ENCODE measurements around the gene ABR.
"Not testable (repeated sequence)": the region's sequence is repeated elsewhere in the genome, so short reads cannot be mapped to it uniquely, and the experiment has no call there.

The ABR gene

DNA sequence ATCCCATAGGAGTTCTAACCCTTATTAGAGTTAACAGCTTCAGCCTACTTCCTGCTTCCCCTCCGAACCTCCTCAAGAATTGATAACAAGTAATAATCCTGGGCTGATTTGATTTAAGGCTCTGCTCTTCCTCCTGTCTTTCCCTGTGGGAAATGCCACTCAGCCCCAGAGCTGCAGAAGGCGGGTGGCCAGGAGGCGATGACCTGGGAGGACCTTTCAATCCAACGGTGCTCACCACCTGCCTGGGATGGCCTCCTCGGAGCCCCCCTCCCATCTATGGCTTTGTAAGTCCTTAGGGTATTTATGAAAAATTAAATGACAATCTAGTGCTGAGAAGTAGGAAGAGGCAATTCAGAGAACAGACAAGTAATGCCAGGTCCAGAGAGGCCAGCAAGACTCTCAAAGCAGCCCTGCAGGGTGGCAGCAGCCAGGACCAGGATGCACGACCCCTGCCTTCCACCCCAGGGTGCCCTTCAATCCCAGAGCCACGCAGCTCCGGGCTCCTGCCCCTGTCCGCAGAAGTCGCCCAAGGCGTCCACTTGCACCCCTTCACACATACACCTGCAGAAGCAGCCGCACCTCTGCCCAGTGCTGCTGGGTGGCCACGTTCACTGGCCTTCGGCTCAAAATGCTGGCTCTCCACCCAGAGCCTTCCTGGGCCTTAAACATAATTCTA, 34.3 kb downstream of the ABR start:
- Histone ChIP-seq H3K4me1 (ENCODE audit: control insufficient read depth, insufficient read depth, low read length) (peaks cover 6% of the 10 kb centered on the region; the same call in 1 of the 2 replicates), H3K36me3 (ENCODE audit: control insufficient read depth, insufficient read depth, low read length) (peaks cover 4% of the 10 kb centered on the region), H3K9ac (ENCODE audit: low read length) (no peak overlapping the region), H3K9me3 (ENCODE audit: control insufficient read depth, insufficient read depth, low read depth, low read length) (no peaks in the 10 kb centered on the region), H3K4me3 (ENCODE audit: low read depth, low read length) (no peak overlapping the region), H3K27me3 (ENCODE audit: control insufficient read depth, insufficient read depth, low read length) (no peaks in the 10 kb centered on the region), H3K27ac (ENCODE audit: low read depth, low read length) (no peak overlapping the region)

GRCh38 chr17:1144162-1144561, 35.6 kb downstream of the ABR start:
- Histone ChIP-seq H3K9me3 (ENCODE audit: control insufficient read depth, insufficient read depth, low read depth, low read length) (no peaks in the 10 kb centered on the region), H3K4me3 (ENCODE audit: low read depth, low read length) (no peak overlapping the region), H3K36me3 (ENCODE audit: control insufficient read depth, insufficient read depth, low read length) (peaks cover 4% of the 10 kb centered on the region), H3K4me1 (ENCODE audit: control insufficient read depth, insufficient read depth, low read length) (peaks cover 6% of the 10 kb centered on the region; the same call in 1 of the 2 replicates), H3K27me3 (ENCODE audit: control insufficient read depth, insufficient read depth, low read length) (no peaks in the 10 kb centered on the region), H3K9ac (ENCODE audit: low read length) (no peak overlapping the region), H3K27ac (ENCODE audit: low read depth, low read length) (no peak overlapping the region)

- no peak overlapping the region for H3K9ac ChIP-seq (ENCODE audit: low read length)
- H3K9me3 ChIP-seq (ENCODE audit: control insufficient read depth, insufficient read depth, low read depth, low read length), result no peaks in the 10 kb centered on the region
- no peaks in the 10 kb centered on the region for H3K27me3 ChIP-seq (ENCODE audit: control insufficient read depth, insufficient read depth, low read length)
Observed at GRCh38 chr17:1143573-1143972, 36.2 kb downstream of the ABR start.

GRCh38 chr17:1142561-1142971, 37.2 kb downstream of the ABR start:
- Histone ChIP-seq H3K9ac (ENCODE audit: low read length) (no peak overlapping the region), H3K4me3 (ENCODE audit: low read depth, low read length) (no peak overlapping the region), H3K4me1 (ENCODE audit: control insufficient read depth, insufficient read depth, low read length) (peaks cover 13% of the 10 kb centered on the region), H3K27me3 (ENCODE audit: control insufficient read depth, insufficient read depth, low read length) (no peaks in the 10 kb centered on the region), H3K27ac (ENCODE audit: low read depth, low read length) (no peak overlapping the region), H3K36me3 (ENCODE audit: control insufficient read depth, insufficient read depth, low read length) (peaks cover 4% of the 10 kb centered on the region), H3K9me3 (ENCODE audit: control insufficient read depth, insufficient read depth, low read depth, low read length) (no peaks in the 10 kb centered on the region)

More at GRCh38 chr17:1143573-1143972, 36.2 kb downstream of the ABR start:
- peaks cover 4% of the 10 kb centered on the region for H3K36me3 ChIP-seq (ENCODE audit: control insufficient read depth, insufficient read depth, low read length)
- H3K4me1 ChIP-seq (ENCODE audit: control insufficient read depth, insufficient read depth, low read length), result peaks cover 11% of the 10 kb centered on the region
- no peak overlapping the region for H3K4me3 ChIP-seq (ENCODE audit: low read depth, low read length)
- H3K27ac ChIP-seq (ENCODE audit: low read depth, low read length), result no peak overlapping the region

DNA sequence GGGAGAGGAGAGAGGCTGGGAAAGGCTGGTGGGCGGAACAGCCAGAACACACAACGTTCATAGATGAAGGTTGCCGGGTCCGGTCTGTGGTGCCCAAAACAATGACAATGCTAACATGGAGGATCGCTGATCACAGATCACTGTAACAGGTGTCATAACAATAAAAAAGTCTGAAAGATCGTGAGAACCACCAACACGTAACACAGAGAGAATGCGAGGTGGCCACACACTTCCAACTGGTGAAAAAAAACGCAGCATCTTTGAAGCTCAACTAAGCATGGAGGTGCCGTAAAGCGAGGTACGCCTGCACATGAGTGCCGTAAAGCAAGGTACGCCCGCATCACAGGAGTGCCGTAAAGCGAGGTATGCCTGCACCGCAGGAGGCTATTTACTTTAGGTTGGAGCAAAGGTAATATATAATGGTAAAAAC, 42.3 kb downstream of the ABR start:
- no peaks in the 10 kb centered on the region for H3K27me3 ChIP-seq (ENCODE audit: control insufficient read depth, insufficient read depth, low read length)
- H3K4me1 ChIP-seq (ENCODE audit: control insufficient read depth, insufficient read depth, low read length), result peaks cover 7% of the 10 kb centered on the region
- H3K36me3 ChIP-seq (ENCODE audit: control insufficient read depth, insufficient read depth, low read length), result peaks cover 4% of the 10 kb centered on the region
- no peaks in the 10 kb centered on the region for H3K9me3 ChIP-seq (ENCODE audit: control insufficient read depth, insufficient read depth, low read depth, low read length)
- H3K4me3 ChIP-seq (ENCODE audit: low read depth, low read length), result no peak overlapping the region
- no peak overlapping the region for H3K9ac ChIP-seq (ENCODE audit: low read length)
- H3K27ac ChIP-seq (ENCODE audit: low read depth, low read length), result no peak overlapping the region

DNA sequence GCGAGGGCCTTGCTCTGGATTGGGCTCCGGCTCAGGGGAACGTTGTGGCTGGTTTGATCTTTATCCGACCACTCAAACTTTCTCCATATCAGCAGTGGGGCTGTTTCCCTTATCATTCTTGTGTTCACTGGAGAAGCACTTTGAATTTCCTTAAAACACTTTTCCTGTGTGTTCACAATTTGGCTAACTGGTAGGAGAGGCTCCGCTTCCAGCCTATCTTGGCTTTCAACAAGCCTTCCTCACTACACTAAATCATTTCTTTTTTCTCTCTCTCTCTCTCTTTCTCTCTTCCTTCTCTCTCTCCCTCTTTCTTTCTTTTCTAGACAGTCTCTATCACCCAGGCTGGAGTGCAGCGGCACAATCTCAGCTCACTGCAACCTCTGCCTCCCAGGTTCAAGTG, 43.0 kb downstream of the ABR start:
- Histone ChIP-seq H3K4me3 (ENCODE audit: low read depth, low read length) (no peak overlapping the region), H3K27ac (ENCODE audit: low read depth, low read length) (no peak overlapping the region), H3K9me3 (ENCODE audit: control insufficient read depth, insufficient read depth, low read depth, low read length) (no peaks in the 10 kb centered on the region), H3K27me3 (ENCODE audit: control insufficient read depth, insufficient read depth, low read length) (no peaks in the 10 kb centered on the region), H3K9ac (ENCODE audit: low read length) (no peak overlapping the region), H3K36me3 (ENCODE audit: control insufficient read depth, insufficient read depth, low read length) (peaks cover 4% of the 10 kb centered on the region), H3K4me1 (ENCODE audit: control insufficient read depth, insufficient read depth, low read length) (peaks cover 7% of the 10 kb centered on the region)

DNA sequence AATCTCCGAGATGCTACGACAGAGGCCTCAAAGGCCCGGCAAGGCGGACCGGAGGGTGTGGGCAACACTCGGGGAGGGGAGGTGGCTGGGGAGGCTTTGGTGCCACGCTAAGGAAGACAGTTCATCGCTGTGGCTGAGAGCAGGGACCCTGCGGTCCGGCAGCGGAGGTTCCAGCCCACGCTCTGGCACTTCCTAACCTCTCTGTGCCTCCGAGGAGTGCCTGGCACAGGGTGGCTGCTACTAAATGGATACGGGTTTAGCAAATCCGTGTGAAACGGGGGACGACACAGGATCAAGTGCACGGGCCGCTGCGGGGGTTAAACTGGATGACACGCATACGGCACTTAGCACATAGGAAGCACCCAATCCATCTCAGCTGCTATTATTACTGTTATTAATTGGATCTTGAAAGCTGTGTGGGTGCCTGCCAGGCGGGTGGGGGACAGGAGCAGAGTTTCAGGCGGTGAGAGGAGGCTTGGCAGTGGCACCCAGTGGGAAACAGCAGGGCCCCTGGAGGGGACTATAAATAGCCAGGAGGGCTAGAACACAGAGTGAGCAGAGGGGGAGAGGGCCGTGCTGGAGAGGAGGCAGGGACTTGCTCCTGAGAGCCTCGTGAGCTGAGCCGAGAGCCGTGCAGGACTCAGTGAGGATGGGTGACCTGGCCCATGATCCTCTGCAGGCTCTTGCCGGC, 45.0 kb downstream of the ABR start:
- H3K9ac ChIP-seq (ENCODE audit: low read length), result no peak overlapping the region

DNA sequence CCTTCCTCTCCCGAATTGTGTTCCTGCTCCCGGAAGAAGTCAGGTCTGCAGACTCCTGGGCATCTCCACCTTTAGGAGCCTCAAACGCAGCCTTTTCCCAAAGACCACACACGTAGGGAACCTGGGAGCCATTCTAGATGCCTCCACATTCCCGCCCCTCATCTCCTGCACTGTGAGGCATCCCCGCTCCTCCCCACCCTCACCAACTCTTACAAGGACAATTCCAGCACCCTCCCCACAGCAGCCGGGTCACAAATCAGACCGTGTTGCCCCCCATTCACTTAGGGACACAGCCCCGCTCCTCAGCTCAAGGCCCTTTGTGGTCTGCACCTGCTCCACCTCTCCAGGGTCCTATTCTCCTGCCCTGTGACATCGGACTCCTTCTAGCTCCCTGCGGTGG, 49.6 kb downstream of the ABR start:
- Histone ChIP-seq H3K36me3 (ENCODE audit: control insufficient read depth, insufficient read depth, low read length) (no peaks in the 10 kb centered on the region), H3K4me3 (ENCODE audit: low read depth, low read length) (no peak overlapping the region), H3K9ac (ENCODE audit: low read length) (no peak overlapping the region), H3K27me3 (ENCODE audit: control insufficient read depth, insufficient read depth, low read length) (no peaks in the 10 kb centered on the region), H3K9me3 (ENCODE audit: control insufficient read depth, insufficient read depth, low read depth, low read length) (no peaks in the 10 kb centered on the region), H3K27ac (ENCODE audit: low read depth, low read length) (no peak overlapping the region), H3K4me1 (ENCODE audit: control insufficient read depth, insufficient read depth, low read length) (no peaks in the 10 kb centered on the region; the same call in 1 of the 2 replicates)

More for the DNA sequence above, 45.0 kb downstream of the ABR start:
- H3K27ac ChIP-seq (ENCODE audit: low read depth, low read length), result no peak overlapping the region
- peaks cover 1% of the 10 kb centered on the region for H3K36me3 ChIP-seq (ENCODE audit: control insufficient read depth, insufficient read depth, low read length)
- no peaks in the 10 kb centered on the region for H3K9me3 ChIP-seq (ENCODE audit: control insufficient read depth, insufficient read depth, low read depth, low read length)
- H3K4me3 ChIP-seq (ENCODE audit: low read depth, low read length), result no peak overlapping the region
- H3K4me1 ChIP-seq (ENCODE audit: control insufficient read depth, insufficient read depth, low read length), result peaks cover 7% of the 10 kb centered on the region
- H3K27me3 ChIP-seq (ENCODE audit: control insufficient read depth, insufficient read depth, low read length), result no peaks in the 10 kb centered on the region

GRCh38 chr17:1128463-1128862, 51.3 kb downstream of the ABR start:
- H3K9ac ChIP-seq (ENCODE audit: low read length); H3K4me3 ChIP-seq (ENCODE audit: low read depth, low read length); H3K4me1 ChIP-seq (ENCODE audit: control insufficient read depth, insufficient read depth, low read length); H3K36me3 ChIP-seq (ENCODE audit: control insufficient read depth, insufficient read depth, low read length); H3K27me3 ChIP-seq (ENCODE audit: control insufficient read depth, insufficient read depth, low read length); H3K27ac ChIP-seq (ENCODE audit: low read depth, low read length); H3K9me3 ChIP-seq (ENCODE audit: control insufficient read depth, insufficient read depth, low read depth, low read length): not testable (repeated sequence)

DNA sequence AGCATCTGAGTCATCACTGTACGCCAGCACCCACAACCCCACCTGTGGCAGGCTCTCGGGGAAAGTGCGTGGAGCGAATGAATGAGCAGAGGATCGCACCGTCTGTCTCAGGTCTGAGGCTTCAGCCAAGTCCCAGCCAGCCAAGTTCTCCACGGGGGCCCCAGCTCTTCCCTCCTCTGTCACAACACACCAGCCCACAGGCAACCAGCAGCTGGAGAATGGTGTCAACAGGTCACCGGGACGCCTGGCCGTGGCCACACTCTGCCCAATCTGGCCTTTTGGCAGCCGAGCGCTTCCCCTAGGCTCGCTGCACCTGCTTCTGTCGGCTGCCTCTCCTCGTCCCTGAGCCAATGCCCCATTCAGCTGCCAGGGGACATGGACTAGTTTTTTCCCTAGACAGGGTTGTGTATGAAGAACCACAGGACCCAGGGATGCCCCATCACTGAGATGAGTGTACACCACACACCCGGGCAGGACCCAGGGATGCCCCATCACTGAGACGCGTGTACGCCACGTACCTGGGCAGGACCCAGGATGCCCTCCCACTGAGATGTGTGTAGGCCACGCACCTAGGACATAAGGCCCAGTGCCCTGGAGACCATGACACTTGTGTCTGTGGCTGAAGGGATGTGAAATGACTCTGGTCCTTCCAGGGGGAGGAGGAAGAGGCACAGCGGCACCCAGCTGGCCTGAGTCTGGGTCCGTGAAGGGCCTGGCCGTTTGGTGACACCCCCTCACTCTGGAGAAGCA, 52.8 kb downstream of the ABR start:
- Histone ChIP-seq H3K9ac (ENCODE audit: low read length) (no peak overlapping the region), H3K27me3 (ENCODE audit: control insufficient read depth, insufficient read depth, low read length) (peaks cover 5% of the 10 kb centered on the region; the same call in 1 of the 2 replicates), H3K27ac (ENCODE audit: low read depth, low read length) (no peak overlapping the region)

More for the DNA sequence above, 52.8 kb downstream of the ABR start:
- H3K4me3 ChIP-seq (ENCODE audit: low read depth, low read length), result no peak overlapping the region
- H3K4me1 ChIP-seq (ENCODE audit: control insufficient read depth, insufficient read depth, low read length), result peaks cover 15% of the 10 kb centered on the region
- H3K36me3 ChIP-seq (ENCODE audit: control insufficient read depth, insufficient read depth, low read length), result no peaks in the 10 kb centered on the region
- H3K9me3 ChIP-seq (ENCODE audit: control insufficient read depth, insufficient read depth, low read depth, low read length), result no peaks in the 10 kb centered on the region
